Colonic mucosa (tissue), 4 donors: ENCODE results near the gene ZNF276. TPM values are rescaled to one million over a fixed set of nuclear protein-coding genes. Genes with fewer than 3 reads are reported as not detected.
"Not testable (repeated sequence)": the region's sequence is repeated elsewhere in the genome, so short reads cannot be mapped to it uniquely, and the experiment has no call there.

Experiments
- DNase-seq: peaks from one replicate; pipeline ENCODE4 v3.0.0-alpha.2; 2020
- H3K27ac ChIP-seq: fragments of 200-600 bp; one replicate; pipeline ENCODE4 v1.8.0; 2021
- H3K27me3 ChIP-seq: fragments of 200-600 bp; one replicate; pipeline ENCODE4 v1.8.0; 2021
- H3K36me3 ChIP-seq: fragments of 200-600 bp; one replicate; pipeline ENCODE4 v1.8.0; 2021
- H3K4me1 ChIP-seq: fragments of 200-600 bp; one replicate; pipeline ENCODE4 v1.8.0; 2021; ENCODE audit warnings: mild to moderate bottlenecking
- H3K4me3 ChIP-seq: fragments of 200-600 bp; one replicate; pipeline ENCODE4 v1.8.0; 2021
- H3K9ac ChIP-seq, 2 donors: one replicate each; pipeline ENCODE4 v1.7.0; 2013; ENCODE audit warnings: control low read depth in 2 of 2, low read depth in 2 of 2, low read length in 2 of 2
- H3K9me3 ChIP-seq: fragments of 200-600 bp; one replicate; pipeline ENCODE4 v1.8.0; 2021
- CTCF ChIP-seq: fragments of 200-600 bp; IDR thresholded peaks from one replicate; pipeline ENCODE4 v1.8.0; 2022; ENCODE audit warnings: antibody characterized with exemption, mild to moderate bottlenecking
- intact Hi-C: fragments of 100-400 bp; cut with DNase I; formaldehyde crosslinking; loops from one replicate; pipeline ENCODE4 v1.14.1; 2022
- total RNA-seq, 2 donors: library from RNA; stranded (reverse); fragmentation: NEBNext Ultra II Directional in 1 of 2; extraction: Animal tissue kit (Norgen Biotek cat#: 25700) in 1 of 2; gene quantifications; one replicate each; pipeline ENCODE4 v1.2.1, GENCODE V29; 2021
- donor health status: healthy.
- donor health status: DM: no; HTN: no; CAD: no.
- donor health status: DM: no; HTN: no; CAD: no.

ZNF276 gene
- total RNA-seq, 2 donors from 2014 or later: 19.2 to 30.6 TPM

DNA sequence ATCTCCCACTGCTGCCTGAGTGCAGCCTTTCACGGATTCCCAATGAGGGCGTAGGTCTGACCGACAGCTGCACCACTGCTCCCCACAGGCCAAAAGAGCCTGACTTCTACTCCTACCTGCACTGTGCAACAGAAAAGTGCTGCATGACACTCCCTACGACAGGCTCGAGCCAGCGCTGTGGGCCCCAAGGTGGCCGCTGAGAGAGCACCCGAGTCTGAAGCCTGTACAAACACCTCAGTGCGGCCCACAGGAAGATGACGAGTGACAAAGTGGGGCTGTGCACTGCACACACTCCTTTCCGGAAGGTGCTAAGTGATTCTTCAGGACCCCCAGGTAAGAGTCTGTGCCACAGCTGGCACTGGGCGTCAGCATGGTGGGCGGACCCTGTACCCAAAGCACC, 53.9 kb downstream of the ZNF276 start:
- H3K9ac ChIP-seq: no peak overlapping the region
- H3K27ac ChIP-seq: no peak overlapping the region
- H3K36me3 ChIP-seq: no peaks in the 10 kb centered on the region
- intact Hi-C loops: no loop called here
- no peak overlapping the region for H3K4me3 ChIP-seq
- H3K9me3 ChIP-seq: no peaks in the 10 kb centered on the region
- DNase-seq: no peak
- TF ChIP-seq CTCF: no peak
- no peaks in the 10 kb centered on the region for H3K27me3 ChIP-seq
- H3K4me1 ChIP-seq: no peaks in the 10 kb centered on the region

GRCh38 chr16:89778211-89778610, 56.9 kb downstream of the ZNF276 start:
- DNase-seq, H3K27ac ChIP-seq, H3K9me3 ChIP-seq, H3K27me3 ChIP-seq, H3K36me3 ChIP-seq, H3K4me3 ChIP-seq, H3K9ac ChIP-seq, intact Hi-C loops, H3K4me1 ChIP-seq: not testable (repeated sequence)

- Histone ChIP-seq H3K9me3 (no peaks in the 10 kb centered on the region), H3K9ac (no peak overlapping the region), H3K27me3 (no peaks in the 10 kb centered on the region), H3K4me1 (no peaks in the 10 kb centered on the region), H3K27ac (no peak overlapping the region), H3K36me3 (no peaks in the 10 kb centered on the region), H3K4me3 (no peak overlapping the region)
- intact Hi-C loops: no loop called here
- no peak for DNase-seq
- no peak for TF ChIP-seq CTCF
Measured at GRCh38 chr16:89779231-89779908, 58.0 kb downstream of the ZNF276 start.

- Histone ChIP-seq H3K36me3 (no peaks in the 10 kb centered on the region), H3K4me3 (no peak overlapping the region), H3K9me3 (no peaks in the 10 kb centered on the region), H3K27ac (no peak overlapping the region), H3K4me1 (no peaks in the 10 kb centered on the region), H3K9ac (no peak overlapping the region), H3K27me3 (no peaks in the 10 kb centered on the region)
- intact Hi-C loops: no loop called here
- no peak for DNase-seq
- no peak for TF ChIP-seq CTCF
Measured at GRCh38 chr16:89779909-89780305, 58.6 kb downstream of the ZNF276 start.

DNA sequence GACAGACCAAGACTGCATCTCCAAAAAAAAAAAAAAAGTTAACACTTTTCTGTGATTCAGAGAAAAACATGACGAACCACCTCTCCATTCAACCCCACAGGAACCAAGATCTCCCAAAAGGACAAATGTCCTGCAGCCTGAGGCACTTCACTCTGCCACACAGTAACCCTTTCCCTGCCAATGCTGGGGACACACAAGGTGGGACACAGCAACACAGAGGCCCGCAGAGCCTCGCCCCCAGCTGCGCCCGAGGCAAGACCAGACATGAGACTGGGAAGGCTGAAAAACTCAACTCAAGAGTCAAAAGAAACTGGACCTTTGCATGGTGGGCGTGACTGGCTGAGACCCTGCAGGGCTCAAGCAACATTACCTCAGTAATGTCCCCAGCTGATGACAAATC, 61.2 kb downstream of the ZNF276 start:
- H3K4me1 ChIP-seq: no peaks in the 10 kb centered on the region
- H3K4me3 ChIP-seq: no peak overlapping the region
- no peak overlapping the region for H3K27ac ChIP-seq
- no peak for TF ChIP-seq CTCF
- no peak overlapping the region for H3K9ac ChIP-seq
- H3K27me3 ChIP-seq: no peaks in the 10 kb centered on the region
- no peaks in the 10 kb centered on the region for H3K36me3 ChIP-seq
- intact Hi-C loops: no loop called here
- no peak for DNase-seq
- no peaks in the 10 kb centered on the region for H3K9me3 ChIP-seq

DNA sequence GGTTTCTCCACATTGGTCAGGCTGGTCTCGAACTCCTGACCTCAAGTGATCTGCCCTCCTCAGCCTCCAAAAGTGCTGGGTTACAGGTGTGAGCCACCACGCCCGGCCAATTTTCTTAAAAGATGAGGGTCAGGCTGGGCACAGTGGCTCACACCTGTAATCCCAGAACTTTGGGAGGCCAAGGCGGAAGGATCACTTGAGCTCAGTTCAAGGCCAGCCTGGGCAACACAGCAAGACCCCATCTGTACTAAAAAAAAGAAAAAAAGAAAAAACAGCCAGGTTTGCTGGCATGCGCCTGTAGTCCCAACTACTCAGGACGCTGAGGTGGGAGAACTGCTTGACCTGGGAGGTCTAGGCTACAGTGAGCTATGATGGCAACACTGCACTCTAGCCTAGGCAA, 62.6 kb downstream of the ZNF276 start:
- H3K36me3 ChIP-seq, intact Hi-C loops, H3K9ac ChIP-seq, H3K9me3 ChIP-seq, H3K4me3 ChIP-seq, H3K27ac ChIP-seq, H3K4me1 ChIP-seq, DNase-seq, H3K27me3 ChIP-seq: not testable (repeated sequence)
